HCT116 (cell line): ENCODE data around the gene AACS. TPM values are rescaled to one million over a fixed set of nuclear protein-coding genes. Genes with fewer than 3 reads are reported as not detected.

Source experiments
- ATAC-seq: fragments of 200-7000 bp; cut with Tn5 transposase; 2 replicates; pipeline ENCODE4 v1.9.1; 2020; ENCODE audit warnings: mild to moderate bottlenecking, moderate library complexity
- BruUV-seq: library from RNA; stranded (reverse); fragments of 400-500 nt; replicated peaks from 2 replicates; lab custom pipeline; 2021; lab: Mats Ljungman, UMichigan
- CTCF ChIA-PET: fragments of 300-600 bp; sonication (Branson Sonifier 250); formaldehyde crosslinking; loops from one replicate; lab custom pipeline; 2021; ENCODE audit warnings: antibody characterized with exemption; lab: Charles Lee
- POLR2A ChIA-PET: fragments of 300-600, 350-600 bp; sonication (Branson Sonifier 250); formaldehyde crosslinking; loops from one replicate; lab custom pipeline; 2021; ENCODE audit warnings: antibody characterized with exemption; lab: Charles Lee
- RAD21 ChIA-PET, 2 experiments: fragments of 300-600 bp; sonication (Branson Sonifier 250); formaldehyde crosslinking; loops; one replicate each; lab custom pipeline; 2023; ENCODE audit warnings: low total read pairs in 2 of 2; ENCODE audit not compliant: uncharacterized antibody in 2 of 2, unreplicated experiment in 2 of 2, low non-redundant PET in 1 of 2; lab: Charles Lee
- DNase-seq: peaks from one replicate; pipeline ENCODE4 v3.0.0-alpha.2; 2010; ENCODE audit warnings: low read depth, low spot score
- H2AFZ ChIP-seq: fragments of 200-600 bp; shearing (Covaris generic), sonication (generic); 2 replicates; pipeline ENCODE4 v1.6.1; 2017; ENCODE audit warnings: low read depth, mixed run types, mixed read lengths, antibody characterized with exemption, low read length; ENCODE audit not compliant: poor library complexity, severe bottlenecking
- H3K27ac ChIP-seq: 2 replicates; pipeline ENCODE4 v1.5.1; 2012; ENCODE audit warnings: low read depth, low read length
- H3K27me3 ChIP-seq: fragments of 200-600 bp; sonication (generic); 2 replicates; pipeline ENCODE4 v1.6.1; 2016; ENCODE audit warnings: mixed run types, low read length, mixed read lengths; ENCODE audit not compliant: insufficient read depth
- H3K36me3 ChIP-seq, 2 experiments: fragments of 200-500 bp in 1 of 2; fragments of 200-600 bp in 1 of 2; sonication (Bioruptor generic) in 1 of 2; sonication (generic) in 1 of 2; 2 replicates each; pipeline versions ENCODE4 v1.5.1 to v1.6.1; 2014 to 2016; ENCODE audit warnings: low read length in 2 of 2, inconsistent platforms in 1 of 2, mixed read lengths in 1 of 2, mixed run types in 1 of 2; ENCODE audit not compliant: insufficient read depth in 2 of 2, control insufficient read depth in 1 of 2
- H3K4me1 ChIP-seq, 2 experiments: fragments of 200-600 bp in 1 of 2; sonication (generic) in 1 of 2; 2 replicates each; pipeline versions ENCODE4 v1.5.1 to v1.6.1; 2012 to 2017; ENCODE audit warnings: low read length in 2 of 2, inconsistent platforms in 1 of 2, mild to moderate bottlenecking in 1 of 2, mixed read lengths in 1 of 2, mixed run types in 1 of 2, moderate library complexity in 1 of 2; ENCODE audit not compliant: insufficient read depth in 2 of 2, control insufficient read depth in 1 of 2
- H3K4me2 ChIP-seq: fragments of 200-600 bp; sonication (generic); 2 replicates; pipeline ENCODE4 v1.6.1; 2017; ENCODE audit warnings: mixed run types, low read length, mixed read lengths
- H3K4me3 ChIP-seq, 2 experiments: fragments of 200-600 bp in 1 of 2; sonication (generic) in 1 of 2; replicated peaks in 1 of 2; 2 replicates each; pipeline ENCODE4 v1.5.1; 2011 to 2016; ENCODE audit warnings: low read length in 2 of 2, control low read depth in 1 of 2, low read depth in 1 of 2, mild to moderate bottlenecking in 1 of 2, mixed read lengths in 1 of 2, mixed run types in 1 of 2
- H3K79me2 ChIP-seq: fragments of 200-600 bp; sonication (generic); 2 replicates; pipeline ENCODE4 v1.6.1; 2017; ENCODE audit warnings: mild to moderate bottlenecking, mixed run types, low read length, moderate library complexity, mixed read lengths; ENCODE audit not compliant: insufficient read depth
- H3K9ac ChIP-seq: fragments of 200-600 bp; sonication (generic); 2 replicates; pipeline ENCODE4 v1.6.1; 2016; ENCODE audit warnings: low read length, mixed read lengths
- H3K9me2 ChIP-seq: fragments of 200-600 bp; sonication (generic), shearing (Covaris generic); 2 replicates; pipeline ENCODE4 v1.6.1; 2017; ENCODE audit warnings: mixed run types, mild to moderate bottlenecking, moderate library complexity; ENCODE audit not compliant: insufficient read depth
- H3K9me3 ChIP-seq, 2 experiments: fragments of 200-500 bp in 1 of 2; fragments of 200-600 bp in 1 of 2; sonication (Bioruptor generic) in 1 of 2; sonication (generic) in 1 of 2; 2 replicates each; pipeline ENCODE4 v1.6.1; 2014 to 2017; ENCODE audit warnings: low read length in 2 of 2, mixed read lengths in 2 of 2, inconsistent platforms in 1 of 2, low read depth in 1 of 2, mild to moderate bottlenecking in 1 of 2, mixed run types in 1 of 2, moderate library complexity in 1 of 2; ENCODE audit not compliant: control insufficient read depth in 1 of 2, insufficient read depth in 1 of 2
- H4K20me1 ChIP-seq: fragments of 200-600 bp; sonication (generic), shearing (Covaris generic); 2 replicates; pipeline ENCODE4 v1.6.1; 2017; ENCODE audit warnings: mixed run types, mild to moderate bottlenecking, moderate library complexity; ENCODE audit not compliant: insufficient read depth
- CBX3 ChIP-seq: IDR thresholded peaks from 2 replicates; pipeline ENCODE4 v1.6.1; 2012; ENCODE audit warnings: low read depth
- ELF1 ChIP-seq: IDR thresholded peaks from 2 replicates; pipeline ENCODE4 v1.6.1; 2012; ENCODE audit warnings: low read depth, borderline replicate concordance
- EZH2 ChIP-seq: fragments of 200-600 bp; sonication (generic); IDR thresholded peaks from 2 replicates; pipeline ENCODE4 v1.6.1; 2017; ENCODE audit warnings: antibody characterized with exemption, mixed run types
- EZH2phosphoT487 ChIP-seq: fragments of 200-600 bp; IDR thresholded peaks from 2 replicates; pipeline ENCODE4 v1.6.1; 2018; ENCODE audit warnings: antibody characterized with exemption, borderline replicate concordance
- FOSL1 ChIP-seq: IDR thresholded peaks from 2 replicates; pipeline ENCODE4 v1.6.1; 2012; ENCODE audit warnings: low read depth
- JUND ChIP-seq: IDR thresholded peaks from 2 replicates; pipeline ENCODE4 v1.6.1; 2012
- RAD21 ChIP-seq: IDR thresholded peaks from 2 replicates; pipeline ENCODE4 v1.6.1; 2012; ENCODE audit warnings: low read depth, mild to moderate bottlenecking
- SP1 ChIP-seq: IDR thresholded peaks from 2 replicates; pipeline ENCODE4 v1.6.1; 2012; ENCODE audit warnings: low read depth
- TCF7L2 ChIP-seq: IDR thresholded peaks from 2 replicates; pipeline ENCODE4 v1.7.0; 2011; ENCODE audit warnings: borderline replicate concordance, inconsistent platforms; ENCODE audit not compliant: insufficient read depth, insufficient read length; ENCODE audit errors: extremely low read depth
- ZFX ChIP-seq: fragments of 450-650 bp; IDR thresholded peaks from 2 replicates; pipeline ENCODE4 v1.6.1; 2017
- intact Hi-C: fragments of 100-400 bp; cut with micrococcal nuclease; formaldehyde crosslinking; loops from 2 replicates; pipeline ENCODE4 v1.10.0; 2022
- total RNA-seq: library from RNA; stranded (reverse); gene quantifications from one replicate; pipeline ENCODE4 v1.2.1, GENCODE V29; 2021; ENCODE audit not compliant: unreplicated experiment
- TF ChIP-seq, protein P1 (sequence below): IDR thresholded peaks from 2 replicates; pipeline ENCODE4 v1.6.1; 2011; ENCODE audit warnings: mild to moderate bottlenecking, low read length, moderate library complexity; ENCODE audit not compliant: insufficient replicate concordance; ENCODE audit errors: extremely low read depth
- TF ChIP-seq, protein P2 (sequence below): IDR thresholded peaks from 2 replicates; pipeline ENCODE4 v1.6.1; 2012
- TF ChIP-seq, protein P3 (sequence below), 3 experiments: fragments of 200-600 bp in 1 of 3; sonication (generic) in 1 of 3; IDR thresholded peaks in 2 of 3; conservative IDR thresholded peaks in 1 of 3; 2 replicates each; pipeline ENCODE4 v1.5.1; 2012 to 2017; ENCODE audit warnings: low read depth in 2 of 3, low read length in 2 of 3, antibody characterized with exemption in 1 of 3, borderline replicate concordance in 1 of 3, control low read depth in 1 of 3, mild to moderate bottlenecking in 1 of 3, mixed read lengths in 1 of 3, mixed run types in 1 of 3, moderate library complexity in 1 of 3; ENCODE audit not compliant: insufficient read depth in 1 of 3

AACS gene
- total RNA-seq, 1 experiment from 2014 or later = 16.0 TPM

DNA sequence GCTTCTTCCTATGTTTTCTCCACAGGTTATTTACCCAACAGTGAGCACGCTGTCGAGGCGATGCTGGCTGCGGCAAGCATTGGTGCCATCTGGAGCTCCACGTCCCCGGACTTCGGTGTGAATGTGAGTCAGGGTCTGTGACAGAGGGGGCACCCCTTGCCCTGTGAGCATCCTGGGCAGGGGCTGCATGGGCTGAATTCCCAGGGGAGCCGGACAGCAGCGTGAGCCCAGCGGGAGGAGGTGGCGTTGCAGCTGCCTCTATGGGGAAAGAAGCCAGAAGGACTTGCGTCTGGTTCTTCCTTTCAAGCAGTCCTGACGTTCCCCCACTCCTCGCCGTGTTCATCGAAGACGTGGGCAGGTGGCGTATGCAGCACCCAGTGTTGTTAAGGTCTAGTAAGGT, 26.2 kb downstream of the AACS start:
- no peaks in the 10 kb centered on the region for H3K9me3 ChIP-seq
- ATAC-seq = no peak
- no peaks in the 10 kb centered on the region for H3K4me1 ChIP-seq
- H3K4me3 ChIP-seq = no peak overlapping the region
- intact Hi-C loops = no loop called here
- no peak overlapping the region for H3K9ac ChIP-seq
- ChIA-PET POLR2A (no interaction called here), RAD21 (no interaction called here), CTCF (no interaction called here)
- TF ChIP-seq CBX3 (no peak), JUND (no peak), ELF1 (no peak)
- H3K27me3 ChIP-seq = no peaks in the 10 kb centered on the region
- no peak for DNase-seq
- no peak overlapping the region for H3K4me2 ChIP-seq
- H3K79me2 ChIP-seq = no peaks in the 10 kb centered on the region
- no peaks in the 10 kb centered on the region for H4K20me1 ChIP-seq
- H3K36me3 ChIP-seq = peaks cover 3 to 9% of the 10 kb centered on the region in 2 experiments; a peak in 2 of 4 replicates
- no TSS peak for BruUV-seq
- no peak overlapping the region for H2AFZ ChIP-seq
- H3K9me2 ChIP-seq = no peaks in the 10 kb centered on the region
- no peak overlapping the region for H3K27ac ChIP-seq

DNA sequence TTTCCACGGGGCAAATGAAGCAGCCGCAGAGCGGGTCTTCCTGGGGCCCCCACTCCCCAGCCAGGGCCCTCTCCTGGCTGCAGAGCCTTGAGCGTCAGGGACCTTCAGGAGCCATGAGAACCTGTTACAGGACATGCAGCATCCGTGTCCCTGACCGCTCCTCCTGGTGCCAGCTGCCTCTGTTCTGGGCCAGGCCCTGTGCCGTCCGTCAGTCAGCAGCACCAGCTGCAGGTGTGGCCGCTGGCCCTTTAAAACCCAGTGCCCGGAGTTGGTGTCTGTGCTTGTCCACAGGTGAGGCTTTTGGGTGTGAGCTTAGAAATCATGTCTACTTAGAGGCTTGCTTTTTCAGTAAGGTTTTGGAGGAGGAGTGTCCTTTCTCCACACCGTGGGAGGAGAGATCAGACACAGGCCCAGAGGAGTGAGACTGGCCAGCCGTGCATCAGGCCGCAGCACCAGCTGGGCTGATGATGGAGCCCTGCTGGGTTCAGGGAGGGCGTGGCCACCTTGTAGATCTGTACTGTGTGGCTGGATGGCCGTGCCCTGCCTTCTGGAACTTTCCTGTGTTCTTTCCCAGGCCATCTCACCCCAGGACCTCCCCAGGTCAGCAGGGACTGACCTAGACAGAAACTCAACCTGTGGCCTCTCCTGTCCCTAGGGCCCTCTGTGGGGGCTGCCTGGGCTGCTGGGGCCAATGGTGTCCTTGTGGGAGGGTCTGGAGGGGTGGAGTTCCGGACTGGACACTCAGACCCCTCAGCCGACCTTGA, 27.1 kb downstream of the AACS start:
- ATAC-seq (no peak), DNase-seq (no peak)
- no peaks in the 10 kb centered on the region for H3K79me2 ChIP-seq
- no peak overlapping the region for H2AFZ ChIP-seq
- POLR2A ChIA-PET = no interaction called here
- H3K4me1 ChIP-seq = no peaks in the 10 kb centered on the region
- intact Hi-C loops = no loop called here
- no peaks in the 10 kb centered on the region for H3K27me3 ChIP-seq
- no TSS peak for BruUV-seq
- H3K9me2 ChIP-seq = no peaks in the 10 kb centered on the region
- no peak overlapping the region for H3K9ac ChIP-seq
- H3K4me2 ChIP-seq = no peak overlapping the region
- H4K20me1 ChIP-seq = no peaks in the 10 kb centered on the region
- H3K36me3 ChIP-seq = peaks cover 2 to 9% of the 10 kb centered on the region in 2 experiments; a peak in 2 of 4 replicates
- CTCF ChIA-PET = no interaction called here
- H3K27ac ChIP-seq = no peak overlapping the region
- no peak for TF ChIP-seq ELF1
- TF ChIP-seq EZH2 = no peak
- no peak for TF ChIP-seq RAD21
- no peak for TF ChIP-seq JUND
- TF ChIP-seq EZH2phosphoT487 = no peak
- TF ChIP-seq ZFX = no peak
- no peak for TF ChIP-seq CBX3
- TF ChIP-seq, protein P1, sequence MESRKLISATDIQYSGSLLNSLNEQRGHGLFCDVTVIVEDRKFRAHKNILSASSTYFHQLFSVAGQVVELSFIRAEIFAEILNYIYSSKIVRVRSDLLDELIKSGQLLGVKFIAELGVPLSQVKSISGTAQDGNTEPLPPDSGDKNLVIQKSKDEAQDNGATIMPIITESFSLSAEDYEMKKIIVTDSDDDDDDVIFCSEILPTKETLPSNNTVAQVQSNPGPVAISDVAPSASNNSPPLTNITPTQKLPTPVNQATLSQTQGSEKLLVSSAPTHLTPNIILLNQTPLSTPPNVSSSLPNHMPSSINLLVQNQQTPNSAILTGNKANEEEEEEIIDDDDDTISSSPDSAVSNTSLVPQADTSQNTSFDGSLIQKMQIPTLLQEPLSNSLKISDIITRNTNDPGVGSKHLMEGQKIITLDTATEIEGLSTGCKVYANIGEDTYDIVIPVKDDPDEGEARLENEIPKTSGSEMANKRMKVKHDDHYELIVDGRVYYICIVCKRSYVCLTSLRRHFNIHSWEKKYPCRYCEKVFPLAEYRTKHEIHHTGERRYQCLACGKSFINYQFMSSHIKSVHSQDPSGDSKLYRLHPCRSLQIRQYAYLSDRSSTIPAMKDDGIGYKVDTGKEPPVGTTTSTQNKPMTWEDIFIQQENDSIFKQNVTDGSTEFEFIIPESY = no peak
- TF ChIP-seq, protein P2, sequence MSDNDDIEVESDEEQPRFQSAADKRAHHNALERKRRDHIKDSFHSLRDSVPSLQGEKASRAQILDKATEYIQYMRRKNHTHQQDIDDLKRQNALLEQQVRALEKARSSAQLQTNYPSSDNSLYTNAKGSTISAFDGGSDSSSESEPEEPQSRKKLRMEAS = no peak
- TF ChIP-seq TCF7L2 = no peak
- TF ChIP-seq SP1 = no peak
- no peak for TF ChIP-seq FOSL1
- TF ChIP-seq, protein P3, sequence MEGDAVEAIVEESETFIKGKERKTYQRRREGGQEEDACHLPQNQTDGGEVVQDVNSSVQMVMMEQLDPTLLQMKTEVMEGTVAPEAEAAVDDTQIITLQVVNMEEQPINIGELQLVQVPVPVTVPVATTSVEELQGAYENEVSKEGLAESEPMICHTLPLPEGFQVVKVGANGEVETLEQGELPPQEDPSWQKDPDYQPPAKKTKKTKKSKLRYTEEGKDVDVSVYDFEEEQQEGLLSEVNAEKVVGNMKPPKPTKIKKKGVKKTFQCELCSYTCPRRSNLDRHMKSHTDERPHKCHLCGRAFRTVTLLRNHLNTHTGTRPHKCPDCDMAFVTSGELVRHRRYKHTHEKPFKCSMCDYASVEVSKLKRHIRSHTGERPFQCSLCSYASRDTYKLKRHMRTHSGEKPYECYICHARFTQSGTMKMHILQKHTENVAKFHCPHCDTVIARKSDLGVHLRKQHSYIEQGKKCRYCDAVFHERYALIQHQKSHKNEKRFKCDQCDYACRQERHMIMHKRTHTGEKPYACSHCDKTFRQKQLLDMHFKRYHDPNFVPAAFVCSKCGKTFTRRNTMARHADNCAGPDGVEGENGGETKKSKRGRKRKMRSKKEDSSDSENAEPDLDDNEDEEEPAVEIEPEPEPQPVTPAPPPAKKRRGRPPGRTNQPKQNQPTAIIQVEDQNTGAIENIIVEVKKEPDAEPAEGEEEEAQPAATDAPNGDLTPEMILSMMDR (IDR thresholded peaks at IDR 0.05 in 2 of 3, conservative IDR thresholded peaks at IDR 0.05 in 1 of 3; ENCODE audit: borderline replicate concordance in 1 of 3, insufficient read depth in 1 of 3, low read depth in 2 of 3, low read length in 2 of 3) = no peak
- H3K9me3 ChIP-seq = no peaks in the 10 kb centered on the region
- RAD21 ChIA-PET = no interaction called here
- H3K4me3 ChIP-seq = no peak overlapping the region
